Right lobe of liver (tissue), 4 donors: Measurements from ENCODE around the gene HEATR1.

Experiments used
- CTCF ChIP-seq, 4 donors: fragments of 200-600 bp in 3 of 4; fragments of 450-650 bp in 1 of 4; IDR thresholded peaks; one replicate each; pipeline versions ENCODE4 v1.5.1 to v1.8.0; 2016 to 2022; ENCODE audit warnings: antibody characterized with exemption in 4 of 4, mild to moderate bottlenecking in 2 of 4
- POLR2A ChIP-seq: fragments of 450-650 bp; IDR thresholded peaks from one replicate; pipeline ENCODE4 v1.6.1; 2017; ENCODE audit warnings: antibody characterized with exemption, mild to moderate bottlenecking
- donor health status: DM: no; HTN: no; CAD: no.
- donor health status: DM: no; HTN: no; CAD: no.
- donor health status: DM: no; HTN: yes; CAD: no.

GRCh38 chr1:236565530-236565929 lies 38.8 kb downstream of the HEATR1 start:
- TF ChIP-seq POLR2A (no peak), CTCF (IDR thresholded peaks at IDR 0.05) (no peak)
